ENCODE measurements around the gene USP20. TPM values are rescaled to one million over a fixed set of nuclear protein-coding genes. Genes with fewer than 3 reads are reported as not detected.

USP20 gene
- total and polyA plus RNA-seq, 10 of the 15 experiments (the other 5 are each of a cell fraction or from before 2014, with no cell fraction given), result 0.66 to 23.3 (median 11.0) TPM

GRCh38 chr9:129802833-129803675 is 32.2 kb upstream of the USP20 start, which contains the start of gene TOR1B (continued):
- TF ChIP-seq NFXL1 (IDR thresholded peaks at IDR 0.05; ENCODE audit: borderline replicate concordance), result no peak
- TF ChIP-seq HDAC6 (IDR thresholded peaks at IDR 0.05; ENCODE audit: unreplicated experiment), result no peak
- peak; percentile 90 for TF ChIP-seq ZBTB40 (IDR thresholded peaks at IDR 0.05; ENCODE audit: borderline replicate concordance)
- TF ChIP-seq JUNB (IDR thresholded peaks at IDR 0.05), result no peak
- TF ChIP-seq SMC3 (IDR thresholded peaks at IDR 0.05; ENCODE audit: borderline replicate concordance, low read length), result no peak
- no peak for TF ChIP-seq CUX1 (IDR thresholded peaks at IDR 0.05; ENCODE audit: insufficient replicate concordance, low read depth, low read length)
- peak; percentile 30; the same call in 1 of the 2 replicates for TF ChIP-seq RB1 (IDR thresholded peaks at IDR 0.05; ENCODE audit: borderline replicate concordance)
- peak; percentile 78; the same call in 1 of the 2 replicates for TF ChIP-seq POLR2AphosphoS2 (IDR thresholded peaks at IDR 0.05; ENCODE audit: low read depth, low read length)
- TF ChIP-seq ZNF687 (IDR thresholded peaks at IDR 0.05), result peak; percentile 71
- TF ChIP-seq YY1 (IDR thresholded peaks at IDR 0.05; ENCODE audit: low read depth, low read length), result peak; percentile 99
- peak in 1 of 2 experiments; percentile 41; a peak in 2 of 4 replicates for TF ChIP-seq BHLHE40 (IDR thresholded peaks at IDR 0.05; ENCODE audit: borderline replicate concordance in 1 of 2, low read depth in 2 of 2, low read length in 1 of 2)
- TF ChIP-seq TAF1 (IDR thresholded peaks at IDR 0.05; ENCODE audit: borderline replicate concordance, low read depth, low read length), result peak; percentile 76; the same call in 1 of the 2 replicates
- no peak for TF ChIP-seq NR2C2 (IDR thresholded peaks at IDR 0.05; ENCODE audit: borderline replicate concordance, control insufficient read depth, insufficient read length, low read depth)
- no peak for TF ChIP-seq YBX1 (IDR thresholded peaks at IDR 0.05)
- peak; percentile 95 for TF ChIP-seq CREB1 (IDR thresholded peaks at IDR 0.05; ENCODE audit: low read depth)
